NCI-H2171 (cell line): ENCODE measurements around the gene ARHGAP24.
A peak's percentile ranks its signal among the peaks of the same experiment; 100 is the strongest.
"Not testable (repeated sequence)": the region's sequence is repeated elsewhere in the genome, so short reads cannot be mapped to it uniquely, and the experiment has no call there.

Source experiments
- DNase-seq: peaks from one replicate; lab custom pipeline; 2025; lab: John Stamatoyannopoulos, UW

ARHGAP24 gene

DNA sequence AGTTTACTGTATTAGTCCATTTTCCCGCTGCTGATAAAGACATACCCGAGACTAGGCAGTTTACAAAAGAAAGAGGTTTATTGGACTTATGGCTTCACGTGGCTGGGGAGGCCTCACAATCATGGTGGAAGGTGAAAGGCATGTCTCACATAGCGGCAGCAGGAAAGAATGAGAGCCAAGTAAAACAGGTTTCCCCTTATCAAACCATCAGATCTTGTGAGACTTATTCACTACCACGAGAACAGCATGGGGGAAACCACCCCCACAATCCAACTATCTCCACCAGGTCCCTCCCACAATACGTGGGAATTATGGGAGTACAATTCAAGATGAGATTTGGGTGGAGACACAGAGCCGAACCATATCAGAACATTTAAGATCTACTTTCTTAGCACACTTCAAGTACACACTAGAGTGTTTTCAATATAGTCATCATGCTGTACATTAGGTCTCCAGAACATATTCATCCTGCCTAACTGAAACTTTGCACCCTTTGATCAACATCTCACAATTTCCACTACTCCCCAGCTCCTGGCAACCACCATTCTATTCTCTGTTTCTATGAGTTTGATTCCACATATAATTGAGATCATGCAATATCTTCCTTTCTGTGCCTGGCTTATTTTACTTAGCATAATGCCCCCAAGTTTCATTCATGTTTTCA, 341.0 kb downstream of the ARHGAP24 start:
- no peak for DNase-seq

DNA sequence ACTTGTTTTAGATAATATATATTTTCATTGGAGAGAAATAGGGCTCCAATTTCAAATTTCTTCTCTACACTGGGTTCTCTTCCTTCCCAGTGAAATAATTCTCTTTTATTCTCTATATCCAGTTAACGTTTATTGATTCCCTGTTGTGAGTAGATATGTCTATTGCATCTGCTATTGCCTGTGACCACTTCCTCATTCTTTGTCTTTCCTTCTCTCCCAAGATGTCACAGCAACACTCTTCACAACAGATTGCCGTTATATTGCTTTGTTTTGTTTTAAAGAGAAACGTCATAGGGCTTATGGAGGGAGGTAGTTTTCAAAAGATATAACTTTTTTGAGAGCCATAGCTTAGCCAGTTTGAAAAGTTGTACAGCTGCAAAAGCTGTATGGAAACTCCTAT, 343.8 kb downstream of the ARHGAP24 start:
- no peak for DNase-seq

DNA sequence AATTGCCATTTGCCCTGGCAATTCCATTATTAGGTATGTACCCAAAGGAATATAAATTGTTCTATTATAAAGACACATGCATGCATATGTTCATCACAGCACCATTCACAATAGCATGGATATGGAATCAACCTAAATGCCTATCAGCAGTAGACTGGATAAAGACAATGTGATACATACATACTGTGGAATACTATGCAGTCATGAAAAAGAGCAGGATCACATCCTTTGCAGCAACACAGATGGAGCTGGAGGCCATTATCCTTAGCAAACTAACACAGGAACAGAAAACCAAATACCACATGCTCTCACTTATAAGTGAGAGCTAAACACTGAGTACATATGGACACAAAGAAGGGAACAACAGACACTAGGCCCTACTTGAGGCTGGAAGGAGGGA, 345.2 kb downstream of the ARHGAP24 start:
- not testable (repeated sequence) for DNase-seq

DNA sequence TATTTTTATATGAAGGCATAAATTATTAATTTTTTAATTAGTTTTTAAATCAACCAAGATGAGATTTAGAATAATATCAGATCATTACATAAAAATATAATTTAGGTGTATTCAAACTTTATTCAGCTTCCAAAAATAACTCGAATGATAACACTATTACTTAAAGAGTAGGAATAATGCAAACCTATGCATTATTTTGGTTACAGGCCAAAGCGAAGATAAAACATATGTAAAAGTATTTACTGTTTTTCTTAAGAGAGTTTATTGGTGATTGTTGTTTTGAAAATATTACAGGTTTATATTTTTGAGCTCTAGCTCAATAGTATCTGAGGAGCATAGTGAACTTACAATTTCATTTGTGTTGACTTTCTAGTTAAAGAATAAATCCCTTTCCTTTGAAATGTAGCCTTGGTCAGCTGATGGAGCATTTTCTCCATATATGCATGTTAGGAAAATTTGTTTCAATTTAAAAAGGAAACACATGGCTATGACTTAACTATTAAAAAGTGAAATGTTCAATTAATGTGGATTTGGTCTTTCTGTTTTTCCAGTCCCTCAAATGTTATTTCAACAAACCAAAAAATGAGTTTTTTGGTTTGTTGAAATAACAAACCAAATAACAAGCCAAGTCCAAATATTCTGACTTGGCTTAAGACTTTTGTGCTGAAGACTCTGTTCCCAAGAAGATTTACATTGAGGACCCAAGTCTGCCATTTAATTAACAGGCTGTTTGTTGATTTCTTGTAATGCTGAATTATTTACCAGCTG, 346.9 kb downstream of the ARHGAP24 start:
- no peak for DNase-seq

DNA sequence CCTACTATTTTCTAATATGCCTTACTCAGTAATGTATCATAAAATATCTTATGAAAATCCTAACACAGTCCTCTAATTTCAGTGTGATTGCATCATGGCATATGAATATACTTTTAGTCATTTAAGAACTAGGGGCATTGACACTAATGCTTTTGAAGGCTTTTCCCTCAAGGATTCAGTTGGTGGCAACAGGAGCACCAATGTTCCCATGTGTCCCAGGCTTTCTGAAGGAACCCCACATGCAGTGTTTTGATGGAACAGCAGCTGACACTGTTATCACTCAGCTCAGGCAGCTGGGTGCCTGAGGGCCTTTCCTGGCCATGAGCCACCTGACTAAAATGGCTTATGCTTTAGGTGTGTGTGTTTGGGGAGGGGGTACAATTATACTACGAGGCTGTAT, 348.3 kb downstream of the ARHGAP24 start:
- peak; percentile 8 for DNase-seq

DNA sequence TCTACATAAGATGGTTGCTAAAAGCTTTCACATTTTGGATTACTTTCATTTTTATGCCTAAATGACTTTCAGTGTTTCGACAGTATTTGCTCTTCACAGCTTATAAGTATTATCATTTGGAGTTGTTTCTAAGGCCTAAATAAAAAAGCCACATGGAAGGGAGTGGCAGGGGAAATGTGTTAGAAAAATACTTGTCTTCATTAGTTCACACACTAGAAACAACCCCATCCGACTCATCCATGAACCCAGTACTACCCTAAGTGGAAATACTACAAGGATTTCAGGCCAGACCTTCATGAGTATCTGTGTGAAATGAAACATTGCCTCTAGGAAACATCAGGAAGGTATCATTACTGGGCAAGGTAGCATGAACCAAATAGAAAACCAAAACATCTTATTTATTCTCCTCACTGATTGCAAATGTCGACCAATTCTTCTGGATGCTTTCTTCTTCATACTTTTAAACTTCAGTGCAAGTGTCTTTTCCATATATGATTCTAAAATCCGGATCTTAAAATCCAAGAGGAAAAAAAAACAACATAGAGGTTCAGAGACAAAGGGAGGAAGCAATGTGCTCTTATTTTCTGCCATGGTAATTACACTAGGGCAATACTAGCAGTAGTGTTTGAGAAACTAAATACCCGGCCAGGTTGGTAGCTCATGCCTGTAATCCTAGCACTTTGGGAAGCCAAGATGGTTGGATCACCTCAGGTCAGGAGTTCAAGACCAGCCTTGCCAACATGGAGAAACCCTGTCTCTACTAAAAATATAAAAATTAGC, 349.4 kb downstream of the ARHGAP24 start:
- DNase-seq = peak; percentile 9

DNA sequence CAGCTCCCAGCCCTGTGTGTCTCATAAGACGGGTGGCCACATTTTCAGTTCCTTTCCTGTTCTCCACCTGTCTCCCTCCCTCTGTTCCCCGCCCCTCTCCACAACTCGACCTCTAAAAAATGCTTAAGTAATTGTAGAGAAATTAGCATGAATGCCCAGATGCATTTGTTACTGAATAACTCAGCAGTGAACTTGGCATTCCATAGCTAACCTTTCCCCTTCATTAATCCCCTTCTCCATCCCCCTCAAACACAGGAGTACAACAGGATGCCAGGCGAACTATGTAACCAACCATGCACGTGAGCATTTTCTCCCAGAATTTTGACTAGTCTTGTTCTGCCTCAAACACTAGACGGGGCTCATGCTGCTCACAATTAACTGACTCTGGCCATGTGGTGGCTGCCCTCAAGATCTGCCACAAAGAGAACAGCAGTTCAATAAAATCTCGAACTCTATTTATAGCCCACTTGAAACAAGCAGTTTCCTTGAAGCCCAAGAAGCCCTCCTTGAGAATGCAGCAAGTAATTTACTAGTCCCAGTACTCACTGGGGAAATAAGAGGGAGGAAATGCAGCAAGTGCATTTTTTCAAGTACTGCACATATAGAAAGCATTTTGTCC, 351.2 kb downstream of the ARHGAP24 start:
- peak; percentile 49 for DNase-seq

DNA sequence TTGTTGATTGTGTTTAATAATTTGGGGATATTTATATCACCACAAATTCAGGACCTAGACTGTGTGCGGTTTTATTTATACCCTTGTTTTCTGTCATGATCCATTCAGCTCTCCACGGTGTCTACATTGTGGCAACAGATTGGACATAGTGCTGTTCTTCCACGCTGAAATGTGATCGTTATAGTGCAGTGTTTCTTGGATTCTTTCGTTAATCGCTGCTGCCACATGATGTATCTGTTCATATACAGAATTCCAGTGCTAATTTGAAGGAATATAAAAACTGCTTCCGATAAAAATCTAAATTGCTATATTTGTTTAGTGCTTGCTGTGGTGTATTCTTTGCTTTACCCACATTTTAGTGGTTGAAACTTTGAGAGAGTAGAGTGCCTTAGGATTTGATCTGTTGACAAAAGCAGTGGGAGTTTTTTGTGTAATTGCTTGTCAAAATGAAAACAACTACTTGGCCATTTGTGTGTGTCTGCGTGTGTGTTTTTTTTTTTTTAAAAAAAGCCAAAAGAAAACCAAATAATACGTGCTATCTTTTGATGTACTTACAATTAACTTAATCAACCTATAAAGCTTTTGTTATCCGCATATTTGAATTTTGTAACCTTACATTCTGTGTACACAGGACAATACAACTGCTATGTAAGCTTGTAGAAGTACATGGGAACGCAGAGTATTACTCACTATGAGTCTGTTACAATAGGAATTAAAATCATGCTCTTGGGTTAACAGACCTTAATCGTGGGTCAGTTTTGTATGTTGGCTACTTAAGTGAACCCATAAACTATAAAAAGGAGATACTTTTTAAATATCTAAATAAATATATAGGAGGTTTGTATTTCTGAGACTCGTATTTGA, 353.3 kb downstream of the ARHGAP24 start:
- DNase-seq = no peak

DNA sequence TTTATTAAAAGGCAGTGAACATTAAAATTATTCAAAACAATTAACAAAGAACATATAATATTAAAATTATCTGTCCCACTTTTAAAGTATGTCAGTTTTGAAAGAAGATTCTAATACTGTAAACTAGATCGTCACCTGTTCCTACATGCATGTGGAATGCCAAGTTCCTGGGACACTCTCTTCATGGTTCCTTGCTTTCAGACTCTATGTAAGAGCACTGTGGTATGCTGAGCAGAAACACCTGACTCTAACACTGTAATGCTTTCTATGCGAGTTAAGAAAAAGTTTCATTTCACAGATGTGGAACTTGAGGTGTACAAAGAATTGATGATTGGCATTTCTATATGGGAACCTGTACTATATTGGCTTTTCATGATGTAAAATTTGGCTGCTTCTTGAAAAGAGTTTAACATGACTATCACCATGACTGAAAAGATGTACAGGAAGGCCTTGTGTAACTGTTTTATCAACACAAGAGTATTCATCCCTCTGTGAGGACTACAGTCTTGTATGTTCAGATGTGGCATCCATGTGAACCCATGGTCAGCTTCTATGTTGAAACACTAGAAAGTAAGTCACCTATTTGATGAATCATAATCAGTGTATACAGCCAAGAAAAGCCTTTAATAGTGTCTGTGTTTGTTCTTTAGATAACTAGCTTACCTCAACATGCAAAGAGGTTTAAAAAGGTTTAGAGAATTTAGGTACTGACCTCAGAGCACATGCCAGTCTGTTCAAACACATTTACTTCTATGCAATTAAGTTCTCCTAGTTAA, 354.5 kb downstream of the ARHGAP24 start:
- no peak for DNase-seq

DNA sequence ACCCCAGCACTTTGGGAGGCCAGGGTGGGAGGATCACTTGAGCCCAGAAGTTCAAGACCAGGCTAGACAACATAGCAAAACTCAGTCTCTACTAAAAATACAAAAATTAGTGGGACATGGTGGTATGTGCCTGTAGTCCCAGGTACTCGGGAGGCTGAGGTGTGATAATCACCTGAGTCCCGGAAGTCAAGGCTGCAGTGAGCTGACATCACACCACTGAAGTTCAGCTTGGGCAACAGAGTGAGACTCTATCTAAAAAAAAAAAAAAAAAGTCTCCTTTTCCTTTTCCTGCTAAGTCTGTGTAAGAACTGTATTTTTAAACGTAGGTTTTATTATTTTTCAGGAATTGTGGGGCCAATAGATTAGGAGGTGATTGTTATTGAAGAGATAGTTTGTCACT, 356.7 kb downstream of the ARHGAP24 start:
- no peak for DNase-seq

DNA sequence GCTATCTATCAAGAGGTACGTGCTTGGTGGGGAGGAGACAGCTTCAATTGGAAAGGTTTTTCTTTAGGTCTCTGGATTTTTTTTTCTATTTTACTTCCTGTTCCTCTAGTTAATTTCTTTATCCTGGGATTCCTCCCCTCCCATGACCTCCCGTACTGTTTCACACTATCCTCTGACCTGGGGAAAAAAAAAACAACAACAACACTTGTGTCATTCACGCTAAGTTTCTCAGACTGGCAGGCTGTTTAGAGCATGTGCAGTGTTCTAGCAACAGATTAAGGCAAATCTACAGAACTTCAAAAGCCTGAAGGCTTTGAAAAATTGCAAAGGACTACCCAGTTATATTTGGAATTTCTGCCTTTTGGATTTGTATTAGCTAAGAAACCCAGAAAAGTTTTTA, 358.4 kb downstream of the ARHGAP24 start:
- DNase-seq = no peak

DNA sequence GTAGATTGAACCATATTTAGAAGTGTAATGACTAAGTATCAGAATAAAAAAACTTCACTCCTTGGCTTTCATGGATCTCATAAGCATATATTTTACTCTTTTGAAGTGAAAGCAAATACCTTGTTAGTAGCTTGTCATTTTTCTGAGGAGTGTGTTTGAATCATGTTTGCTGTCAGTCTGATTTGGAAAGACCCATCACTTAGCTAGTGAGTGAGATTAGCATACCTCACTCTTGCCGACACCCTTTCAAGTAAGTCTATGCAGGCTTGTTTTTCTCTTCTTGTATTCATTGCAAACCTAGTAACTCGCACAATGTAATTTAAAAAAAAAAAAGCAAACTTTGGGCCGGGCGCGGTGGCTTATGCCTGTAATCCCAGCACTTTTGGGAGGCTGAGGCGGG, 360.0 kb downstream of the ARHGAP24 start:
- no peak for DNase-seq

DNA sequence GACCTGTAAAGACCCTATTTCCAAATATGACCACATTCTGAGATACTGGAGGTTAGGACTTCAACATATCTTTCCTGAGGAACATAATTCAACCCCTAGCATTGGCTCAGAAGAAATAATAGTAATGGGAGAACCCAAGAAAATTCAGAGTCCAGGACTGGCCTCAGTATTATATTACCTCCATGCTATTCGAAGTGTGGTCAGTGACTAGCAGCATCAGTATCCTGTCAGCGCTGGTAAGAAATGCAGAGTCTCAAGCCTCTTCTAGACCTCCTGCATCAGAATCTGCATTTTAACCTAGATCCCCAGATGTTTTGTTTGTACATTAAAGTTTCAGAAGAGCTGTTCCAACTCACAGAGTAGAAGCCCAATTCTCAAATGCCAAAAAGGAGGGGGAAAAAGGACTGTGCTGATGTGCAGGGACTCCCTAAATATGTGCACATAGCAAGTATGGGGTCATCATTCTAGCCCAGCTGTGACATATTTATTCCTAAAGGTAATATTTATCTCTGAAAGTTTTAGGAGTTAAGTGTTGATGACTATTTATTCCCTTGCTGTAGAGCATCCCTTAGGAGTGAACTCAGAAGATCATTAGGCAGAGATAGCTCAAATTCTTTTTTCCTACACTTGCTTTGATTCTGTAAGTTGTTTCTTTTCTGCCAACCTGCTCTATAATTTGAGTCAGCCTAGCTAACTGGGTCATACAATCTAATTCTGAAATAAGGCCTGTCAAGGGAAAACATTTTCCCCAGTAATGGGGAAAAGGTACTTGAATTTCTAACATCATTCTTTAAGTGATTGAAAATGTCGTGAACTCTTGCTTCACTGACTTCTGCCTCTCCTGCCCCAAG, 361.9 kb downstream of the ARHGAP24 start:
- DNase-seq = no peak

DNA sequence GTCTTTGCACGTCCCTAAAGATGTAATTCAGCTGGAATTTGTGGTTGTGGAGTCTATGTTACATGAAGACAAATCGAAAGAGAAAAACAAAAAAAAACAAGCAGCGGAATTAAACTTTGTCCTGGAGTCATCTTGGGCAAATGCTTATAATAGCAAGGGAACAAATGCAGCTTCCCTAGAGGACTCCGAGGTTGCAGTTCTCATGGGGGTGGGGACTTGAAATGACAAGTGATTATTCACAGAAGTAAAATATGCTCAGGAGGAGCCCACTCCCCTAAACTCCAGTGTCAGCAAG, 362.4 kb downstream of the ARHGAP24 start:
- DNase-seq = no peak

DNA sequence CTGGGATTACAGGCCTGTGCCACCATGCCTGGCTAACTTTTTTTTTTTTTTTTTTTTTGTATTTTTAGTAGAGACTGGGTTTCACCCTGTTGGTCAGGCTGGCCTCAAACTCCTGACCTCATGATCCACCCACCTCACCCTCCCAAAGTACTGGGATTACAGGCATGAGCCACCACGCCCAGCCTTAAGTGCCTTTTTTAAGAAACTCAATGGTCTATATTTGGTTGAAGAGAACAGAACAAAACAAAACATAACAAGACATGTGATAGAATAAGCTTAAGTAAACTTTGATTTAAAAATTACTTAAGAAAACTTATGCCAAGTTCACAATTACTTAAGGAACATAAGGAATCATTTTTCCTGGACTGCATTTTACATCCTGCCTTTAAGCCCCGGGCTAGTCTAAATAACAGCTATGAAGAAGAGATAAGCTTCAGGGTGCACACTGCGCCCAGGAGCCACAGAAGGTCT, 365.1 kb downstream of the ARHGAP24 start:
- not testable (repeated sequence) for DNase-seq

DNA sequence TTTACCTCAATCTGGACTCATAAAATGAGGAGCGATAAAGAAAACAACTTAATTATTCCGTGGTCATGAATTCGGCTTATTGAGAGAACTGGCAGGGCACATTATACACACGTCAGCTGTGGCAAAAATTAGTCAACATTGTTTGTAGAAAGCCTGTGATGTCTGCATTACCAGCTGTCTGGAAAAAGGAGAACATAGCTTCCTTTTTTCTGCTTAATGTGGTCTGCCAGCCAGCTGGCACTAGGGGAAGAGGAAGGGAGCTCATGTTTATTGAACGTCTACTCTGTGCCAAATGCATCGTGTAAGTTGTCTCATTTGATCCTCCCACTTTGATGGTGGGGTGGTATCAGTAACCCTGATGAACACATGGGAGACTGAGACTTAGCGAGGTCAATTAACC, 367.6 kb downstream of the ARHGAP24 start:
- DNase-seq = peak; percentile 32

DNA sequence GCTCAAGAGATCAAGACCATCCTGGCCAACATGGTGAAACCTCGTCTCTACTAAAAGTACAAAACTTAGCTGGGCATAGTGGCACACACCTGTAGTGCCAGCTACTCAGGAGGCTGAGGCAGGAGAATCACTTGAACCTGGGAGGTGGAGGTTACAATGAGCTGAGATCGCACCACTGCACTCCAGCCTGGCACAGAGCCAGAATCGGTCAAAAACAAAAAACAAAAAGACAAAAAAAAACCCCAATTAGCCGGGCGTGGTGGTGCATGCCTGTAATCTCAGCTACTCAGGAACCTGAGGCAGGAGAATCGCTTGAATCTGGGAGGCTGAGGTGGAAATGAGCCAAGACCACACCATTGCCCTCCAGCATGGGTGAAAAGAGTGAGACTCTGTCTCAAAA, 378.8 kb downstream of the ARHGAP24 start:
- DNase-seq = peak; percentile 57

DNA sequence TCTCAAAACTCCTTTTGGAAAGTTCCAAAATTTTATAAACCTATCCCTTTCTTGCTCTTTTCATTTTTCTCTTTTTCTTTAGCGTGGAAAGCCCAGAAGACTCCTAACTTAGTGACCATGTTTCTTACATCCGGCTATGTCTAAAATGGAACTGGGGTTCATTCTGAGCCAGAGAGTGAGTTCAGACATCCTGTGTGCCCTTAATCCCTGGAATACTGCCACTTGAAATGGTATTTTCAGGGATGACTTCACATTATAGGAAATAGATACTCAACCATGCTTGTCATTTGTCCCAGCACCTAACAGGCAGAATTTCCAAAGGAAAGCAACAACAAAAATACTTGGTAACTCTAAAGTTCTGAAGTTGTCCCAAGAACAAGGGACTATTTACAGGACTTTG, 379.6 kb downstream of the ARHGAP24 start:
- no peak for DNase-seq

DNA sequence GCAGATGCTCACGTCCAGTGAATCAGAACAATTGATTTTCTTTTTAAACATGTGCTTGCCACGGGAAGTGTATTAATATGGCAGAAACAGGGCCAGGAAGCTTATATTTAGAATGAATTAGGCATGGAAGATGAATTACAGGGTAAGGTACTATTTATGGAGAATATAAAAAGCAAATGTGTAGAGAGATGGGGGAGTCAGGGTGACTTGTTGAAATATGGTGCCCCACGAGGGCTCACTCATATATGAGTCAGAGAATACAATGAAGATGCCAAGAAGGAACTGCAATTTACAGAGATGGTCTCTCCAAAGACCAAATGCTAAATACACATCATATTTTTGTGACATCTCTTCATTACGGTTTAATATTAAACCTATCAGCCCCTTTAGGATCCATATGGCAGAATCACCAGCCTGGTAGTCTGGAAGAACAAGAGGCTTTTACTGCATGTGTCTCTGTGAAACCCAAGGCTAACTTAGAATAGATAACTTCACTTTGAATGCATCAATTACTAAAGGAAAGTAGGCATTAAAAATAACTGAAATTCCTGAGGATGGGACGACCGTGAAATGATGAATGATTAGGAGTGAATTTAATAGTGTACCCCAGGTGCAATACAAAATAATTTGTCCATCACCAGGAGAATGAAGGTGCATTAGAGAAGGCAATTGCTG, 385.3 kb downstream of the ARHGAP24 start:
- no peak for DNase-seq
